GM12875 (cell line): ENCODE measurements around the gene CHD6.

Source experiments
- H3K4me3 ChIP-seq: one replicate; pipeline ENCODE4 v1.5.1; 2011; ENCODE audit warnings: low read depth, low read length, control low read depth
- TF ChIP-seq, protein P1 (sequence below): IDR thresholded peaks from 2 replicates; pipeline ENCODE4 v1.5.1; 2011; ENCODE audit warnings: low read depth, mild to moderate bottlenecking, control low read depth, inconsistent platforms, low read length, moderate library complexity, borderline replicate concordance; ENCODE audit not compliant: insufficient read depth

The CHD6 gene

DNA sequence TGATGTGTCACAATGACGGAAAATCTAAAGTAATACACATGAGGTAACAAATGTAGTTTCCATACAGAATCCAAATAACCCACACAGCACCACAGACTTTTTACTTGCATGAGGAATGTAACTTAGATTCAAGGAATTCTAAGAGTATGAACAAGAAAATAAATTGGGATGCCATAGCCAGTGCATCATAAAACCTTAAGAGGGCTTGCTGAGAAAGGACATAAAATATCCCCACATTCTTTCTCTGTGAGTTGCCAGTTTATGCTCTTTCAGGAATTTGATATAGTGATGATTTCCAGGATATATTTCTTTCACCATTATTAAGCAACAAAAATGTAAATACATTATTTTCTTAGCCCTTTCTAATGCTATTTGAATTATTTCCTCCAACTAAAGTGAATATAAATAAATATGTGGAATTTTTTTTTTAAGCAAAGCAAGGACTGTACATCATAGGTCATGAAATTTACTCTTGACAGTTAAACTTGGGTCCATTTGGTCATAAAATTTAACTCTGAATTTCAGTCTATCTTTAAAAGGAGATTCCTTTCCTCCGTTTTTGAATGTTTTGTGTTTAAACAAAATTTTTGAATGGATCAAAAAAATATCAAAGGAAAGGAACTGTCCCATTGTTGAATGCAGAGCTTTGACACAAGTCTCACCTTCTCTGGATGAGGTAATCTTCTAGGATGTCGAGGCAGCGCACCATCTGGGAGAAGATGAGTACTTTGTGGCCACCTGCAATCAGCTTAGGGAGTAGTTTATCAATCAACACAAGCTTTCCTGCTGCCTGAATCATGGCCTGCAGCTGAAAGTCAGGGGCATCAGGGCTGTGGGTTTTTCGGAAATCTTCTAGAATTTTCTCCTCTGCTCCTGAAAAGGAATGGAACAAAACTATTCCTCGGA, 135.3 kb downstream of the CHD6 start:
- H3K4me3 ChIP-seq = no peak overlapping the region
- TF ChIP-seq, protein P1, sequence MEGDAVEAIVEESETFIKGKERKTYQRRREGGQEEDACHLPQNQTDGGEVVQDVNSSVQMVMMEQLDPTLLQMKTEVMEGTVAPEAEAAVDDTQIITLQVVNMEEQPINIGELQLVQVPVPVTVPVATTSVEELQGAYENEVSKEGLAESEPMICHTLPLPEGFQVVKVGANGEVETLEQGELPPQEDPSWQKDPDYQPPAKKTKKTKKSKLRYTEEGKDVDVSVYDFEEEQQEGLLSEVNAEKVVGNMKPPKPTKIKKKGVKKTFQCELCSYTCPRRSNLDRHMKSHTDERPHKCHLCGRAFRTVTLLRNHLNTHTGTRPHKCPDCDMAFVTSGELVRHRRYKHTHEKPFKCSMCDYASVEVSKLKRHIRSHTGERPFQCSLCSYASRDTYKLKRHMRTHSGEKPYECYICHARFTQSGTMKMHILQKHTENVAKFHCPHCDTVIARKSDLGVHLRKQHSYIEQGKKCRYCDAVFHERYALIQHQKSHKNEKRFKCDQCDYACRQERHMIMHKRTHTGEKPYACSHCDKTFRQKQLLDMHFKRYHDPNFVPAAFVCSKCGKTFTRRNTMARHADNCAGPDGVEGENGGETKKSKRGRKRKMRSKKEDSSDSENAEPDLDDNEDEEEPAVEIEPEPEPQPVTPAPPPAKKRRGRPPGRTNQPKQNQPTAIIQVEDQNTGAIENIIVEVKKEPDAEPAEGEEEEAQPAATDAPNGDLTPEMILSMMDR = no peak

DNA sequence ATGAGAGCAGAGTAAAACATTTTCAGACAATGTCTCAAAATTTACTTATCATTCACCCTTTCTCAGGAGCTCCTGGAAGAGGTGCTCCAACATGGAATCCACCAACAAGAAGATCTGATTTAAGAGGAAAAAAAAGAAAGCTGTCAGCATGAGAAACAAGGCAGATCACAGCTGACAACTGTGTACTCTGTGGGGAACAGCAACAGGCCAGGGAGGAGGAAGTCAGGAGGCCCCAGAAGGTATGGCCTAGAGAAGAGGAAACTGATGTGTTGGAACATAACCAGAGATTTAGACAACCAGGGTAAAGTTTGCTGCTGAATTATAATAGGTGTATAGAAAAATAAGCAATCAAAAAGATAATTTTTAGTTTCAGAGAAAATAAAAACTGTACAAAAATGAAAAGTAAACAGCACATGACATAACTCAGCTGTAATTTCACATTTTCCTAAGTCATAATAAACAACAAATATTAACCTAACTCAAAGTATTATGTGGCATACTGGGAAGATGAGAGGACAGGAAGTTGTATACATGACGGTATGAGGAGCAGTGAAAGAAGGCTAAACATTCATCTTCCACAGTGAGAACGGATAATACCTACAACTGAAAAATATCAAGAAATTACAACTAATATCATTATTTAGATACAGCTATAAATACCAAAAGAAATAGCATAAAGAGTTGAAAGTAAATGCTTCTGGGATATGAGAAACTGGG, 138.0 kb downstream of the CHD6 start:
- no peak overlapping the region for H3K4me3 ChIP-seq
- TF ChIP-seq, protein P1 = no peak

GRCh38 chr20:41479113-41479512, 139.1 kb downstream of the CHD6 start:
- TF ChIP-seq, protein P1 = no peak

DNA sequence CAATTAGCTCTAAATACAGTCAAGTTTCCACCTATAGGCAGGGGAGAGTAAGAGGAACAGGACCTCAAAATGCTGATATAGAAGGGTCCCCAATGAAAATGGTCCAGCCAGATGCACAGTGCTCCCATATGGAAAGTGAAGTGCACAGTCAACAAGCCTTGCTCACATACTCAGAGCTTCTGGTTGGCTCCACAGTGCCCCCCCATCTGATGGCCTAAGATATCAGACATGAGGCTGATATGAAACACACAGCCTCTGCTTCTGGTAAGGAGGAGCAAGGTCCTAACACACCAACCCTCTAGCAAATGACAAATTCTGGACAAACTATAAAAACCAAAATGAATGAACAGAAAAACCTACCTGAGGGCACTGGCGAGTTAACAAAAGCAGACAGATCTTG, 140.2 kb downstream of the CHD6 start:
- TF ChIP-seq, protein P1 = no peak

More at GRCh38 chr20:41479113-41479512, 139.1 kb downstream of the CHD6 start:
- H3K4me3 ChIP-seq = no peak overlapping the region

DNA sequence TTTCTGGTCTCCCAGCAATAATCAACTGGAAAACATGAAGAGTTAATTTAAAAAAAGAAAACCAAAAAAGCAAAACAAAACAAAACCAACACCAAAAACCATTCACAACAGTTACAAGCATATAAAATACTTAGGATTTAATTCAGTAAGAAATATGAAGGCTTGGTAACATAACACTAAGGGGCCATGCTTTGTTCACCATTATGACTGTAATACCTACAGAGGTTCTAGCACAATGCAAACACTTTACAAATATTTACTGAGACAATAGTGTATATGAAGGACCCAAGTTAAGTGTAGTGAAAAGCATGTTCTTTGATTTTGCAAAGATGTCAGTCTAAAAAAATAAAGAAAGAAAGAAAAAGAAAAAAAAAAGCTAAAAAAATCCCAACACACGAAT, 141.7 kb downstream of the CHD6 start:
- TF ChIP-seq, protein P1 = no peak
- no peak overlapping the region for H3K4me3 ChIP-seq

More for the DNA sequence above, 140.2 kb downstream of the CHD6 start:
- no peak overlapping the region for H3K4me3 ChIP-seq

GRCh38 chr20:41476013-41476441, 142.2 kb downstream of the CHD6 start:
- H3K4me3 ChIP-seq = no peak overlapping the region
- TF ChIP-seq, protein P1 = no peak

DNA sequence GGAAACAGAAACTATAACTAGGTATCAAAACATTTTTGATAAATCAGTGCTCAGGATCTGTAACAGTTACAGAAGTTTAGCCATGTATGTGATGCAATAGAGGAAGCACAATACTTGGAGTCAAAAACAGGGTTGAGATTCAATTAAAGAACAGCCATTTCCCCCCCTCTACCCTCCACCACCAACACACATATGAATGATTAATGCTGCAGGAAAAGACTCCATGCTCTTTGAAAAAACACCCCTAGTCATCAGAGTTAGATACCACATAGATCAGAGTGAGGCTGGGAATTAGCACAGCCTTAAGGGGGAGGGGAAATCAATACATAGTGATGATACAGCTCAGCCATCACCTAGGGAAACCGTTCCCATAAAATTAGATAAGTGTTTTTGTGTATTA, 142.7 kb downstream of the CHD6 start:
- H3K4me3 ChIP-seq = no peak overlapping the region
- TF ChIP-seq, protein P1 = no peak
